ENCODE data around the gene ZNF24.

ZNF24 gene

DNA sequence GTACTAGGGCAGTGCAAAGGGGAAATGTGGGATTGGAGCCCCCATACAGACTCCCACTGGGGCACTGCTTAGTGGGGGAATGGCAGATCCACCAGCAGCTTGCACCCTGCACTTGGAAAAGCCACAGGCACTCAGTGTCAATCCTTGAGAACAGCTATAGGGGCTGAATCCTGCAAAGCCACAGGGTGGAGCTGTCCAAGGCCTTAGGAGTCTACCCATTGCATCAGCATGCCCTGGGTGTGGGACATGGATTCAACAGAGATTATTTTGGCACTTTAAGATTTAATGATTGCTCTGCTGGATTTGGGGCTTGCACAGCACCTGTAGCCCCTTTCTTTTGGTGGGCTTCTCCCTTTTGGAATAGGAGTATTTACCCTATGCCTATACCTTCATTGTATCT is 8.6 kb upstream of the ZNF24 start:
- no peak for DNase-seq (ENCODE audit: low spot score)

DNA sequence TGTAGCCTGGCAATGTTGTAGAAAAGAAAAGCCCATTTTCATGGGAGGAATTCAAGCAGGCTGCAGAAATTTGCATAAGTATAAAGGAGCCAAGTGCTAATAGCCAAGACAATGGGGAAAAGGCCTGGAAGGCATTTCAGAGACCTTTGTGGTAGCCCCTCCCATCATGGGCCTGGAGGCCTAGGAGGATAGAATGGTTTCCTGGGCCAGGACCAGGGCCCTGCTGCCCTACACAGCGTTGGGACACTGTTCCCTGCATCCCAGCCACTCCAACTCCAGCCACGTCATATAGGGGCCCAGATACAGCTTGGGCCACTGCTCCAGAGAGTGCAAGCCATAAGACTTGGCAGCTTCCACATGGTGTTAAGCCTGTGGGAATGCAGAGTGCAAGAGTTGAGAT is 8.1 kb upstream of the ZNF24 start:
- DNase-seq (ENCODE audit: low spot score): no peak

DNA sequence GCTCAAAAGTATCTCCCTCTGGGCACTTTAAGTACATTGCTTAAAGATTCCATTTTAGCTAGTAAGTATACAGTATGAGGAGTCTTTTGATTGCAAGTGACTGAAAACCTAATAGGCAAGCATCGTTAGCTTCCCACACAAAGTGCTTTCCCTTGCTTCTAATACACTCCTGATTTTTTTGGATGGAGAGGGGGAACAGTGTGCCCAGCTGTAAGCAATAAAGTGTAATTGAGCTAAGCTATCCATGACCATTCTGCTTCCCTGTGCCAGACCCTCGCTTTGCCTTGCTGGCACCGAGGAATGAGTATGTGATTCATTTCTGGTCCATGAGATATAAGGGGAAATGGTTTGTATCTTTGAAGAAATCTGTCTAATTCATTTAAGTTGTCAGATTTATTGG is 3.8 kb upstream of the ZNF24 start:
- no peak for DNase-seq (ENCODE audit: low spot score)

DNA sequence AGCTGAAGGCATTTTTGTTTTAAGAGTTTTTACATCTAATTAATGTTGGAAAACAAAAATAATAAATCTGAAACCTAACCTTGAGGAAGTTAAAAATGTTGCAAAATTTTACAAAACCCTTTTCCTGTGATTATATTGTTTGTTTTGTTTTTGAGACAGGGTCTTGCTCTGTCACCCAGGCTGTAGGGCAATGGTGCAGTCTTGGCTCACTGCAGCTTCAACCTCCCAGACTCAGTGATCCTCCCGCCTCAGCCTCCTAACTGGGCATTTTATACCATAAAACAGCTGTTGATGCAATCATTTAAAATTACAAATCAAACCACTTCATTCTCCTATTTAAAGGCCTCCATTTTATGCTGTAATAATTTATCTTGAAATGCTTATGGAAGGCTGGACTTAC is 1.7 kb upstream of the ZNF24 start:
- DNase-seq (ENCODE audit: low spot score): no peak

DNA sequence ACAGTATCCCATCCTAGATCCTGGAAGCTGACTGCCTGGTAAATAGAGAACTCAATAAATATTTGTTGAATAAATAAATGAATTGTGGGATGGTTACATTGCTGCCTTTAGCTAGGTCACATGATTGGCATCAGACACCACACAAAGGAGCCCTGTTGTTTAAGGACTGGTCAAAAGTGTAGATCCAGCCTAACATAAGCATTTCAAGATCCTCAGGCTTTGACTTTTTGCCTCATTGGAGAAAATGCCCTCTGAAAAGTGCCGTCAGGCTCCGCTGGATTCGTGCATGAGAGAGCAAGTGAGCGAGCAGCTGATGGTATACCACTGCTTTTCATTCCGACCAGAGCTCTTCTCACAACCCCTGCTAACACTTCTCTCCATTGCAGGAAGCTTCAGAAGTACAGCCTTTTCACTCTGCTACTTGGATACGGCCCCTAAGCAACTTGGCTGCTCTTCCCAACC is 1.3 kb upstream of the ZNF24 start:
- no peak for DNase-seq (ENCODE audit: low spot score)

DNA sequence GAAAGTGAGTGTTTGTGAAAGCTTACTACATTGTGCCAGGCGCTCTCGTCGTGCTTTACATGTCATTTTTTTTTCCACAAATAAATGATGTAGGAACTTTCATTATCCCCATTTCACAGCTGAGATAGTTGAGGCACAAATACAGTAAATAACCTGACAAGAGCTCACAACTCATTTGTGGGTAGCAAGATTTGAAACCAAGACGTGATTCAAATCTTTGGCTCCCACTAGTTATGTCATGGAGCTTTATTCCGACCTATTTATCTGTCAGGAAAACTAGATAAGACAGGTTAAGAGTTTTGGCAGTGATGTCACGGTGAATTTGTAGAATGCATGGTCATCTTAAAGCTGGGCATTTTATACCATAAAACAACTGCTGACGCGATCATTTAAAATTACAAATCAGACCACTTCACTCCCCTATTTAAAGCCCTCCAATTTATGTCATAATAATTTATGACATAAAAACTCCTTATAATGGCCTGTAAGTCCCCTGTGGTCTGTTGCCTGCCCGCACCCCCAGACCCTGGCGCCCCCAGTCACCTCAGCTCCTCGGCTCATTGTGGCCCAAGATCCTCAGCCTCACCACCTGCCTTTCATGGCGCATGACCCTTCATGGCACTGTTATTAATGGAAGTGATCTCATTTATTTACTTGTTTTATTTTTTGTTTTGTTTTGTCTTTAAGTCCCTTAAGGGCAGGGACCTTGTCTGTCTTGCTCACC is 678 bp upstream of the ZNF24 start:
- no peak for DNase-seq (ENCODE audit: low spot score)

DNA sequence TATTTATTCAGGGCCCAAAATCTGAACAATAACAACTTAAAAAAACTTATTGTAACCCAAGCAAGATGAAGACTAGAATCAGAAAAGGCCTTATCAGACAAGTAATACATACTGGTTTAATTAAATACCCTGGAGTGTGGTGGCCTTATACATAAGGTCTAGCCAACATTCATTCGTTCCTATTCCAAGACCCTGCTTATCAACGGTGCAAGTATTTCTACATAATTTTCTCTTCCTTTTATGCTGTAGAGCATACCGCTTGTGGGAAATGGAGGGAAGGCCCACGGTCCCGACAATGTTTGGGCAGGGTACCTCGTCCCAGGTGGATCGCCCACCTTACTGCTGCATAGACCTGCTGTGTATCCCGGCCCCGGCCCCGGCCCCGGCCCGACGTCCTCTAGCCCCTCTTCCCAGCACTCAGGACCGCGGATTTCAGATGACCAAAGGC is 708 bp downstream of the ZNF24 start:
- no peak for DNase-seq (ENCODE audit: low spot score)

DNA sequence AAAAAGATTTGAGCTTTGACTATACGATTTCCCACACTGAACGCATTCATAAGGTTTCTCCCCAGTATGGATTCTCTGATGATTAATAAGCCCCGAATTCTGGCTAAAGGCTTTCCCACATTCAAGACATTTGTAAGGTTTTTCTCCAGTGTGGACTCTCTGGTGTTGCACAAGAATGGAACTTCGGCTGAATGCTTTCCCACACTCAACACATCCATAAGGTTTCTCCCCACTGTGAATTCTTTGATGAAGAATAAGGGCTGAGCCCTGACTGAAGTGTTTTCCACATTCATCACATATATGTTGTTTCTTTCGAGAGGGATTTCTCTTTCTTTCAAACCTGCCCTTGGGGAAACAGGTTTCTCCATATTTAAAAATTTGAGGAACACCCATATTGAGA is 6.9 kb downstream of the ZNF24 start:
- DNase-seq (ENCODE audit: low spot score): no peak

DNA sequence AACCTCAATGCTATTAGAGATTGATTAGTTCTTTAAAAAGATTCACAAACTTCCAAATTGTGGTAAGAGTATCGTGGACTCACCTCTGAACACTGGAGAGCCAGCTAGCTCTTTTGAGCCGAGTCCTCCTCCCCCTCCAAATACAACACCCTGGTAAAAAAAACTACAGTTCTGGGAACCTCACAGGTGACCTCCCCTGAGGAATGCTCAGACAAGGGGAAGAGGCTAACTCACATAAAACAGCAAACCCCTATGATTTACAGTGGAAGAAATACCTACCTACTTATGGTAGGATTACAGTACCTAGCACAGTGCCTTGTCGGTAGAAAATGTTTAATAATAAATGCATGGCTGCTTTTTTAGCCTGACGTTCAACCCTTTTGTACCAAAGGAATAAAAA is 8.4 kb downstream of the ZNF24 start:
- no peak for DNase-seq (ENCODE audit: low spot score)

DNA sequence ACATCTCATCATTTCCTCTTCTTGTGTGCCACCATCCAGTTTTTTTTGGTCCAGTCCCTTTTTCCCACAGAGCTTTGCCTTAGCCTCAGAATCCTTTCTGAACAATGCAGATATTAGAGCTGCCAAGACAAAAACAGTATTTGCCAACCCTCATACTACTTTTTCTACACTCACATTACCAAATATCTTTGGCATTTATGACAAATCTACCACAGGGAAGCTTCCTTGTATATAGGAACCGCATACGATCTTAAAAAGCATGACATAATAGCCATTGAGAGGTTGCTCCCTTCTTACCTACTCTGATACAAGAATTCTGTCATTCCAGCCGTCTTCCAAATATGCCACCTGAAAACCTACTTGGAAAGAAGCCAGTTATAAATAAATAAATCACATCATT is 9.4 kb downstream of the ZNF24 start:
- DNase-seq (ENCODE audit: low spot score): no peak

DNA sequence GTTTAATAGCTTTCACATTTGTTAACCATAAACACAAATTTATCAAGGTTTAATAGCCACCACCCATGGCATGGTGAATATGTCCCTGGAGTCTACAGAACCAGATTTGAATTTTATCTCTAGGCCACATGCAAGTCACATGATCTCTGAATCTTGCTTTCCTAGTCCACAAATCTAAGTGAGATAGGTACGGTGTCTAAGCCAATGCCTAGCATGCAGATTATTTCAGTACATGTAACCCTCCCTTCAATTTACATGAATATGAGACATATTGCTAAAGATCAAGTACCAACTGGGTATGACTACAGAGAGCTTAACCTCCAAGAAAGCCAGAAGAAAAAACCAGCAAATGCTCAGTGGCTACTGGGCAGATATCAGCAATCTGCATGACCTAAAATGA is 10.0 kb downstream of the ZNF24 start:
- DNase-seq (ENCODE audit: low spot score): no peak

DNA sequence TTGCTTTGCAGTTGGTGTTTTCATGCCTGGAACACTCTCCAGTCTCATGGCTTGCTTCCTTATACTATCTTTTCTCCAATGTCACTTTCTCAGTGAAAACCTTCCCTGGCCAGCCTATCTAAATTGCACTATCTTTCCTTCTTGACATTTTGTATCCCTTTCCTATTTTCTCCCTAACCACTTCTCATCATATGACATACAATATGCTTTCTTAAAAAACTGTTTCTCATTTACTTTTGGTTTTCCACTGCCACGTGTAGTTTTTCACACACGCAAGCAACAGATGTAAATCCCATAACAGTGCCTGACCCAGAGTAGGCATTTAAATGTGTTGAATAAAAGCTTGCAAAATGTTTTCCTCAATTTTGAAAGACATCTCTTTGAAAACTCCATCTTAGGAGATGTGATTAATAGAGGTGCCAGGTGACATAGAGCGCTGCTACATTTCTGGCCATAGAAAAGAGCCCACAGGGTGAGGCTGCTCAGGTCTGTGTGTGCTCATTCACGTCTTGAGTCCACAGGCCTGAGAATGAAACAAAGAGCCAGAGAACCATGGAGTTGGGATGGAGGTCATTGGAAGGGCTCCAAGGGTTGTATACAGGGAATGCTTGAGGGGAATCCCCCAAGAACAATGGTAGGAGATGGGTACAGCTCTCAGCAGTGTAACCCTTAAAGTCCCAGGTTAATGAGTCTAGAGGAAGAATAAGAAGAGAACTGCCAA is 12.7 kb downstream of the ZNF24 start:
- DNase-seq (ENCODE audit: low spot score): no peak

DNA sequence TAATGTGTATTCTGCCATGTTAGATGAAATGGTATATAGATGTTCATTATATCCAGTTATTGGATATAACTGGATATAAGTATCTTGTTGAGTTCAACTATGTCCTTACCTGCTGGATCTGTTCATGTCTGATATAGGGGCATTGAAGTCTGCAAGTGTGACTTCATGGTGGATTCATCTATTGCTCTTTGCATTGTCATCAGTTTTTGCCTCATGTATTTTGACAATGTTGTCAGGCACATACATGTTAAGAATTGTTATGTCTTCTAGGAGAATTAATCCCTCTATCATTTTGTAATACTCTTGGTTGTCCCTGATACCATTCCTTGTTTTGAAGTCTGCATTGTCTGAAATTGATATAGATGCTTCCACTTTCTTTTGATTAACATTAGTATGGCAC is 15.4 kb downstream of the ZNF24 start:
- no peak for DNase-seq (ENCODE audit: low spot score)

DNA sequence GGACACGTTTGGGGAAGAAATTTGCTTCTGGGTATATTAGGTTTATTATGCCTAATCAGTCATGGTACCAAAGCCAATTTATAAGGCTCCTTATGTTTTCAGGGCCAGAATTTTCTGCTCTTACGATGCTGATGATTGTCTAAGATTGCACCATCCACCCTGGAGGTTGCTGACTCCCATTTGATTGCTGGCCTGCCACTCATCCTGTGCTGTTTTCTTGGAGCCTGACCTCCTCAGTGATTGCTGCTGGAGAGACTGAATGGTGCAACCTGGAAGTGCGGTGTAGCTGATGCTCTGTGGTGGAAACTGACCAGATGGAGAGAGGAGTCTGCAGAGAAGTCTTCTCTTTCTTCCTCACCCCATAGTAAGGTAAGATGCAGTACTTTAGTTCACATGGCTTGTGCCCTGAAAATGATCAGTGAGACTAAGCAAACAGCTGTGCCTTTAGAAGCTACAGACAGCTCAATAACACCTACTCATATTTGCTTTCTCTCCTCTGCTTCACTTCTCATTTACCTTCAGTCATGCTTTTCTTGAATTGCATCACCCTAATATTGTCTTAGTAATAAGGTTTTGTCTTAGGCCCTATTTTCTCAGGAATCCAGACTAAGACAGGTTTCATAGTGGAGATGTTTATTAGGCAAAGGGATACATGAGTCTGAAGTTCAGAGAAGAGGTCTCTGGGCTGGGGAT is 17.4 kb downstream of the ZNF24 start:
- DNase-seq (ENCODE audit: low spot score): no peak

DNA sequence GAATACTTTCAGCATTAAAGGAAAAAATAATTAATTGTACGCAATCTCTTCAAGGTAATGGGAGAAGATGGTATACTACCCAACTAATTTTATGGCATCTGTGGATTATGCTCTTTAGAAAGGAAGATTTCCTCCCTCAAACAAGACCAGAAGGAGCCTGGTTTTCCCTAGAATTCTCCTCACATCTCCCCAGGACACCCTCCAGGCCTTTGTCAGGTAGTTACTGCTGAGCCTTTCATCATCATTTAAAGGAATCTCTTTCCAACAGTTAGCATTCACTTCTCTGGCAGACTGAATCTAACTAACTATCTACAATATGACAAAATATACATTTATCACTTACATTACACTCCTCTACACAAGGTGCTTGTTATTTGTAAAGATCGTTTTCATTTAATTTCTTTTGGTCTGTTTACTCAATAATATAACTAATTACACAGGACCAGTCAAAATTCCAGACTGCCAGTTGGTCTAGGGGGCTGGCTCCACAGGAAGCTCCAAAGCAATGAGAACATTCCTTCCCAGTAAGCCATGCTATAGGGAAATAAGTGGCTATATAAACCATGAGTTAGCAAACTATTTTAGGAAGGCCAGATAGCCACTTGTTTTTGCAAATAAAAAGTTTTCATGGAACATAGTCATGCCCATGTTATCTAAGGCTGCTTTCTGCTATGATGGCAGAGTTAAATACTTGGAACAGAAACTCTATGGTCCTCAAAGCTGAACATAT is 19.1 kb downstream of the ZNF24 start:
- DNase-seq (ENCODE audit: low spot score): no peak

DNA sequence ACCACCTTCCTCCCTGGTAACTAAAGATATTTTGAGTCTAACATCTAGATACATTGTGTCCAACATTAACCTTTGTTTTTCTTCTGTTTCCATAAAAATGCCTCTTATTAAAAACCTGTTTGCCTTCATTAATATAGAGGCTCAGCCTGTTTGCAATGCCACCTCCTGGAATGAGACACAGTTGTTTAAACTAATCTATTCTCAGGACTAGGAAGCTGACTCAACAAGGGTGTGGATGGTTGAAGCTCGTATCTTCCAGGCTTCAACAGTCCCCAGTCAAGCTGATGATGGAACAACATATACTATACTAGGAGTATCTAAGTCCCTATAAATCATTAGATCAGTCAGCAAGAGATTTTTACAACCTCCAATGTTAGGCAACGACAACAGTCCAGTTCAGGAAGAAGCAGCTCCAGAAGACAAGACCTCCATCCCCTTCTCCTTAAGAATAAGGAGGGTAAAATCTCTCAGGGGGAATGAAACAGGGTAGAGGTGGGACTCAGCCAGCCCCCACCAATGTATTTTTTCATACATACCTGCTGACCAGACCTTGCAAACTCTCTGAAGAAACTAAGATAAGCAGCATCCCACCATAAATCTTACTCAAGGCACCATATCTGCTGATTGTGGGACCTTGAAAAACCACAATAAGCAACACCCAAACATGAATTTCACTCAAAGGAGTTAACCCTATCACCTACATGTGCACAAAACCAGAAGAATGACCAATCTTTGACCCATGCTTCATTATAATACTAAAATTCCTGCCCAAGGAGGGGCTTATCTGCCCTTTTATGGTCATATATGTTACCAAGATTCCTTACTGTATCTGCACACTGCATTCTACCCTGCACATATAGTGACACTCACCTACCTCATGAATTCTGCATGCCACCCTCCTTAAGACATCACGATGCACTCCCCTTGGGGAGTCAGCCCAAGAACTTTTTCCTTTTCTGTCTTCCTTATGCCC is 21.4 kb downstream of the ZNF24 start:
- no peak for DNase-seq (ENCODE audit: low spot score)

DNA sequence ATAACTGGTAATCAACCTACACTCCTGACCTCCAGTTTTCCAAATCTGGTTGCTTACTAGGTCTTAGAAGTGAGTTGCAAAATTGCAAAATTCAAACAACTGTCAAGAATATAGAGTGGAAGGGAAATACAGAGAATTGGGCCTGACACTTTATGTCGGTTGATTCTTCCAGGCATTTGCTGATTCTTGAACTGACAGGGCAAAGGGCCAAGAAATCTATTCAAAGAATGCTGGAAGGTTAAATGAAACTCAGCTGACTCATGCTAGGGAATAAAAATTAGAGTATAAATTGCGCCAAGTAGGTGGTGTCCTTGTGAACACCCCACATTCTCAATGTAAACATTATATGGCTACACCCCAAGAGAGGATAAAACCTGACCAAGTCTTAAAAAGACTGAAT is 32.7 kb downstream of the ZNF24 start:
- no peak for DNase-seq (ENCODE audit: low spot score)

DNA sequence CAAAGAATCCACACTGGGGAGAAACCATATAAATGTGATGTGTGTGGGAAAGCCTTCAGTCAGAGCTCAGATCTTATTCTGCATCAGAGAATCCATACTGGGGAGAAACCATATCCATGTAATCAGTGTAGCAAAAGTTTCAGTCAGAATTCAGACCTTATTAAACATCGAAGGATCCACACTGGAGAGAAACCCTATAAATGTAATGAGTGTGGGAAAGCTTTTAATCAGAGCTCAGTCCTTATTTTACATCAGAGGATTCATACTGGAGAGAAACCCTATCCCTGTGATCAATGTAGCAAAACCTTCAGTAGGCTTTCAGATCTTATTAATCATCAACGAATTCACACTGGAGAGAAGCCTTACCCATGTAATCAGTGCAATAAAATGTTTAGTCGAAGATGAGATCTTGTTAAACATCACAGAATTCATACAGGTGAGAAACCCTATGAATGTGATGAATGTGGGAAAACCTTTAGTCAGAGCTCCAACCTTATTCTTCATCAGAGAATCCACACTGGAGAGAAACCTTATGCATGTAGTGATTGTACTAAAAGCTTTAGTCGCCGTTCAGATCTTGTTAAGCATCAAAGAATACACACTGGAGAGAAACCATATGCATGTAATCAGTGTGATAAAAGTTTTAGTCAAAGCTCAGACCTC is 37.5 kb downstream of the ZNF24 start:
- DNase-seq (ENCODE audit: low spot score): no peak

DNA sequence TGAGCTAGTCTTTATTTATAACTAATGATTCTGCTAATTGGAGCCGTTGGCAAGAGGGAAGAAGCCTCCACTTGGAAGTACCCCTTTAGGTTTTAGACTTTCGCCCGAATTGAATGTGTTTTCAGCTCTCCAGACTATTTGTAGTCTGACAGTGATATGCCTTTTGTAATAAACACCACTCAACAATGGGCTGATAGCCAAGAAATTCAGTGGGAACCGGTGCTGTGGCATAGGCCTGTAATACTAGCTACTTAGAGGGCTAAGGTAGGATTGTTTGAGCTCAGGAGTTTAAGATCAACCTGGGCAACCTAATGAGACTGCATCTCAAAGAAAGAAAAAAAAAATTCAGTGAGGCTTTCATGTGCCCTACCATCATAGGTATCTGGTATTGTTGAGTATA is 40.6 kb downstream of the ZNF24 start:
- no peak for DNase-seq (ENCODE audit: low spot score)

DNA sequence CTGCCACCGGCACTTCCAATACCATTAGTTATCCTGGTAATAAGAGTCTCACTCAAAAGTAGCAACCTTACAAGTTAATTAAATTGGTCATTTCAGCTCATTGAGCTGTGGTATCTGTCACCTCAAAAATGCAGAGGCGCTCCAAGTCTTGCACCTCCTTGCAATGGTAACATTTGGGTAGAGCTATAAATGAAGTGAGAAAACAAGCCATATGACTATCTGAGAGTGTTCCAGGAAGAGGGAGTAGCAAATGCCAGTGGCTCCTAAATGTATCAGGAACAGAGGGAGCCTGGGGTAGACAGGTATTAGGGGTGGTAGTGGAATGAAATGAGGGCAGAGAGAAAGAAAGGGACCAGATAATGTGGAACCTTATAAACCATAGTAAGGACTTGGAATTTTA is 48.2 kb downstream of the ZNF24 start:
- no peak for DNase-seq (ENCODE audit: low spot score)

DNA sequence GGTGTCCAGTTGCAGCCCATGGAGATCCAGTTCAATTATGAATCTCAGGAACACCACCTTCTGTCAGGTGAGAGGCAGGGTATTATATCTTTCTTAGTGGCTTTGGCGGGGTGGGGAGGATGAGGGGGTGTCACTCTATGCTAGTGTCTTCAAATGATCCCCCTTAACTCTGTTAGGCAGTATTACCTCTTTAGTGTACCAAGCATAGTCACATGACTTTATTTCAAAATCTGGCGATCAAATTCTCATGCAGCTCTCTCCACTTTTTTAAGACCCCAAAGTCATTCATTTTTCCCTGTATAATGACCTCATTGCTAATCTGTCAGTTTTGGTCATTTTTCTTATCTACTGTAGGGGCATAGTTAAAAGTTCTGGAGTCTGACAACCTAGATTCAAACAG is 53.1 kb downstream of the ZNF24 start:
- DNase-seq (ENCODE audit: low spot score): no peak

Data from CD4-positive, alpha-beta T cell treated with Interleukin-6 at 100 ng/mL for 8 hours (primary cell).